ENCODE data around the gene CLEC4M. TPM values are rescaled to one million over a fixed set of nuclear protein-coding genes. Genes with fewer than 3 reads are reported as not detected.
"Not testable (repeated sequence)": the region's sequence is repeated elsewhere in the genome, so short reads cannot be mapped to it uniquely, and the experiment has no call there.

CLEC4M gene
- total RNA-seq, 2 donors from 2014 or later = not detected

DNA sequence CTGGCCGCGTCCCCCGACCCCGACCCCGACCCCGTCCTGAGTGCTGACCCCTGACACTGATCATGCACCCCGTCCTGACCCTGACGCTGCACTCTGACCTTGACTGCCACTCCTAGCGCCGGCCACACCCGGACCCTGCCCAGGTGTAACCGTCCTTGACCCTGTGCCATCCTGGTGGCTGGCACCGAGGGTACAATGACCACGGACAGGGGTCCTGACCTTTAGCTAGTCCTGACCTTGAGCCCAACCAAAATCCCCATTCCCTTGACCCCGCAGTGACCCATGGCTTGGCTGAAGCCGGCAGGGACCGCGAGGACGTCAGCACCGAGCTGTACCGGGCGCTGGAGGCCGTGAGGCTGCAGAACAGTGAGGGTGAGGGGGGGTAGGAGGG, 25.9 kb downstream of the CLEC4M start:
- H3K27me3 ChIP-seq (replicated peaks; ENCODE audit: insufficient read depth) = no peaks in the 10 kb centered on the region
- H3K4me3 ChIP-seq = peak overlapping the region; percentile 29
- DNase-seq (ENCODE audit: low spot score) = no peak

DNA sequence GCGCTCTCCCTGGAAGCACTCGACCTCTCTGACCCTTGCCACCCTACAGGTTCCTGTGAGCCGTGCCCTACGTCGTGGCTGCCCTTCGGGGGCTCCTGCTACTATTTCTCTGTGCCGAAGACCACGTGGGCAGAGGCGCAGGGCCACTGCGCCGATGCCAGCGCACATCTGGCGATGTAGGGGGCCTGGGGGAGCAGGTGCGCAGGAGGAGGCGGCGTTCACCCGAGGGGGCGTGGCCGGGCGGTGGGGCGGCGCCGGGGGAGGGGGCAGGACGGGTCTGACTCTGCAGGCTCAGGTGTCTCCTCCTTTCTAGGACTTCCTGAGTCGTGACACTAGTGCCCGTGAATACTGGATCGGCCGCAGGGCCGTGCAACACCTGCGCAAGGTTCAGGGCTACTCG, 26.4 kb downstream of the CLEC4M start:
- DNase-seq (ENCODE audit: low spot score) = no peak
- Histone ChIP-seq H3K4me3 (no peak overlapping the region), H3K36me3 (no peaks in the 10 kb centered on the region), H3K27me3 (replicated peaks; ENCODE audit: insufficient read depth) (no peaks in the 10 kb centered on the region), H3K9me3 (no peaks in the 10 kb centered on the region), H3K4me1 (ENCODE audit: control insufficient read depth in 1 of 2, low read depth in 2 of 2) (no peaks in the 10 kb centered on the region), H3K27ac (no peak overlapping the region)
- TF ChIP-seq, protein P1, sequence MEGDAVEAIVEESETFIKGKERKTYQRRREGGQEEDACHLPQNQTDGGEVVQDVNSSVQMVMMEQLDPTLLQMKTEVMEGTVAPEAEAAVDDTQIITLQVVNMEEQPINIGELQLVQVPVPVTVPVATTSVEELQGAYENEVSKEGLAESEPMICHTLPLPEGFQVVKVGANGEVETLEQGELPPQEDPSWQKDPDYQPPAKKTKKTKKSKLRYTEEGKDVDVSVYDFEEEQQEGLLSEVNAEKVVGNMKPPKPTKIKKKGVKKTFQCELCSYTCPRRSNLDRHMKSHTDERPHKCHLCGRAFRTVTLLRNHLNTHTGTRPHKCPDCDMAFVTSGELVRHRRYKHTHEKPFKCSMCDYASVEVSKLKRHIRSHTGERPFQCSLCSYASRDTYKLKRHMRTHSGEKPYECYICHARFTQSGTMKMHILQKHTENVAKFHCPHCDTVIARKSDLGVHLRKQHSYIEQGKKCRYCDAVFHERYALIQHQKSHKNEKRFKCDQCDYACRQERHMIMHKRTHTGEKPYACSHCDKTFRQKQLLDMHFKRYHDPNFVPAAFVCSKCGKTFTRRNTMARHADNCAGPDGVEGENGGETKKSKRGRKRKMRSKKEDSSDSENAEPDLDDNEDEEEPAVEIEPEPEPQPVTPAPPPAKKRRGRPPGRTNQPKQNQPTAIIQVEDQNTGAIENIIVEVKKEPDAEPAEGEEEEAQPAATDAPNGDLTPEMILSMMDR (IDR thresholded peaks at IDR 0.05) = no peak
- no peak for ATAC-seq (ENCODE audit: insufficient number of reproducible peaks, low FRiP score, low read depth)

More for the DNA sequence above, 25.9 kb downstream of the CLEC4M start:
- Histone ChIP-seq H3K9me3 (no peaks in the 10 kb centered on the region), H3K36me3 (no peaks in the 10 kb centered on the region), H3K4me1 (ENCODE audit: control insufficient read depth in 1 of 2, low read depth in 2 of 2) (no peaks in the 10 kb centered on the region), H3K27ac (no peak overlapping the region)
- TF ChIP-seq, protein P1 (IDR thresholded peaks at IDR 0.05) = no peak
- ATAC-seq (ENCODE audit: insufficient number of reproducible peaks, low FRiP score, low read depth) = no peak

DNA sequence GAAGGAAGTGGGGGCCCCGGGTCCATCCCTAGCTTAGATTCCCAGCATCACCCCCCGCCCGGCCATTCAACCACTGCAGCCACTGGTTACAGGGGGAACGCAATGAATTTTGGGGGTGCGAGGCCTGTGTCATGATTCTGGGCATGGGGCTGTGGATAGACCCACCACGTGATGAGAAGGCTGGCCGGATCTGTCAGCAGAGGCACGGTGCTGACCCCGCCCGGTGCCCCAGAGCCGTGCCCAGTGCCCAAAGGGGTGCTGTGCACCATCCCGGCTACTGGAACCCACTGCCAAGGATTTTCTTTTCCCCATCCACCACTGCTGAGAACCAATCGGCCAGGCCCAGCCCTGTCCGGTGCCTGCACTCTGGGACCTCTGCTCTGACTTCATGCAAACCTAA, 27.4 kb downstream of the CLEC4M start:
- H3K27me3 ChIP-seq (replicated peaks; ENCODE audit: insufficient read depth) = no peaks in the 10 kb centered on the region

DNA sequence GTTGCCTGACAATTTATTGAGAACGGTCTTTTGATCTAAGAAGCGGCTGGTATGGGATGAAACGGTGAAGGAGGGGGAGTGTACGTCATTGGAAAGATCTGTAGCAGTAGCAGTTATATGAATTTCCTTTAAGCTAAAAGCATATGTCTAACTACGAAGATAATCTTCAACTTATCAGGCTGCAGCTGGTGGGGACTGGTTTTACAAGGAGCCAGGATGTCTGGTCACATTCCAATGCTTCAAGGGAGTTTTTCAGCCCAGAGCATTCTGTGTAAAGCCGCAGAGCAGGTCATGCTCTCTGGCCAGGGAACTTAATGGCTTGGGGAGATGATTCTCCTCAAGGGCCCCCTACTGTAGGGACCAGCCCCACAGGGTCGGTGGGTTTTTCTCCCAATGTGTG, 29.2 kb downstream of the CLEC4M start:
- H3K4me1 ChIP-seq (ENCODE audit: control insufficient read depth in 1 of 2, low read depth in 2 of 2) = no peaks in the 10 kb centered on the region
- ATAC-seq (ENCODE audit: insufficient number of reproducible peaks, low FRiP score, low read depth) (no peak), DNase-seq (ENCODE audit: low spot score) (no peak)
- TF ChIP-seq, protein P1 (IDR thresholded peaks at IDR 0.05) = no peak
- H3K4me3 ChIP-seq = no peak overlapping the region
- H3K27ac ChIP-seq = no peak overlapping the region
- no peaks in the 10 kb centered on the region for H3K27me3 ChIP-seq (replicated peaks; ENCODE audit: insufficient read depth)
- H3K9me3 ChIP-seq = no peaks in the 10 kb centered on the region
- no peaks in the 10 kb centered on the region for H3K36me3 ChIP-seq

More for the DNA sequence above, 27.4 kb downstream of the CLEC4M start:
- Histone ChIP-seq H3K4me1 (ENCODE audit: control insufficient read depth in 1 of 2, low read depth in 2 of 2) (no peaks in the 10 kb centered on the region), H3K27ac (no peak overlapping the region), H3K9me3 (no peaks in the 10 kb centered on the region), H3K4me3 (no peak overlapping the region), H3K36me3 (no peaks in the 10 kb centered on the region)
- DNase-seq (ENCODE audit: low spot score) (no peak), ATAC-seq (ENCODE audit: insufficient number of reproducible peaks, low FRiP score, low read depth) (no peak)
- TF ChIP-seq, protein P1 (IDR thresholded peaks at IDR 0.05) = no peak

DNA sequence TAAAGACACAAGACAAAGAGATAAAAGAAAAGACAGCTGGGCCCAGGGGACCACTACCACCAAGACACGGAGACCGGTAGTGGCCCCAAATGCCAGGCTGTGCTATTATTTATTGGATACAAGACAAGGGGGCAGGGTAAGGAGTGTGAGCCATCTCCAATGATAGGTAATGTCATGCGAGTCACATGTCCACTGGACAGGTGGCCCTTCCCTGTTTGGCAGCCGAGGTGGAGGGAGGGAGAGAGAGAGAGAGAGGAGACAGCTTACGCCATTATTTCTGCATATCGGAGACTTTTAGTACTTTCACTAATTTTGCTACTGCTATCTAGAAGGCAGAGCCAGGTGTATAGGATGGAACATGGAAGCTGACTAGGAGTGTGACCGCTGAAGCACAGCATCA, 29.7 kb downstream of the CLEC4M start:
- not testable (repeated sequence) for H3K36me3 ChIP-seq; H3K9me3 ChIP-seq; H3K4me3 ChIP-seq; DNase-seq (ENCODE audit: low spot score); H3K4me1 ChIP-seq (ENCODE audit: control insufficient read depth in 1 of 2, low read depth in 2 of 2); H3K27ac ChIP-seq; H3K27me3 ChIP-seq (replicated peaks; ENCODE audit: insufficient read depth); ATAC-seq (ENCODE audit: insufficient number of reproducible peaks, low FRiP score, low read depth)

DNA sequence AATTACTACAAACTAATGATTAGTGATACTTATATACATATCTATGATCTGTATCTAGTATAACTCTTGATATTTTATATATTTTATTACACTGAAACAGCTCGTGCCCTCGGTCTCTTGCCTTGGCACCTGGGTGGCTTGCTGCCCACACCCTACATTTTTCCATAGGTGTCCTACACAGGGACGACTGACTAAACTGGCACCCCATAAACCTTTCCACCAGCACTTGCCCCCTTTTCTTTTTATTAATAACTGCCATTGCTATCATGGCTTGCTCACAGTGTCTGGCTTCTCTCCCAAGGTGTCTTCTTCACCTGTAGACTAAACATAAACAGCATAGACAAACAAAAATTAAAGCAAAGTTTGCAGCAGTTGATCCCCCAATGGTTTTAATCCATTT, 30.4 kb downstream of the CLEC4M start:
- Histone ChIP-seq H3K9me3 (no peaks in the 10 kb centered on the region), H3K4me3 (no peak overlapping the region), H3K36me3 (no peaks in the 10 kb centered on the region), H3K4me1 (ENCODE audit: control insufficient read depth in 1 of 2, low read depth in 2 of 2) (no peaks in the 10 kb centered on the region), H3K27ac (no peak overlapping the region), H3K27me3 (replicated peaks; ENCODE audit: insufficient read depth) (peaks cover 6% of the 10 kb centered on the region)
- no peak for ATAC-seq (ENCODE audit: insufficient number of reproducible peaks, low FRiP score, low read depth)
- no peak for DNase-seq (ENCODE audit: low spot score)
- TF ChIP-seq, protein P1 (IDR thresholded peaks at IDR 0.05) = no peak
